Body of pancreas (tissue), 4 donors: ENCODE data around the gene DIPK2B.

Source experiments
- POLR2A ChIP-seq, 3 donors: fragments of 450-650 bp; IDR thresholded peaks; one replicate each; pipeline ENCODE4 v1.6.1; 2016; ENCODE audit warnings: antibody characterized with exemption in 3 of 3, mild to moderate bottlenecking in 2 of 3
- TF ChIP-seq, protein P1 (sequence below), 7 experiments: fragments of 450-650 bp in 4 of 7; fragments of 200-600 bp in 3 of 7; sonication (generic) in 3 of 7; IDR thresholded peaks; one replicate each; pipeline ENCODE4 v1.5.1; 2016 to 2019; ENCODE audit warnings: antibody characterized with exemption in 7 of 7

- TF ChIP-seq, protein P1, sequence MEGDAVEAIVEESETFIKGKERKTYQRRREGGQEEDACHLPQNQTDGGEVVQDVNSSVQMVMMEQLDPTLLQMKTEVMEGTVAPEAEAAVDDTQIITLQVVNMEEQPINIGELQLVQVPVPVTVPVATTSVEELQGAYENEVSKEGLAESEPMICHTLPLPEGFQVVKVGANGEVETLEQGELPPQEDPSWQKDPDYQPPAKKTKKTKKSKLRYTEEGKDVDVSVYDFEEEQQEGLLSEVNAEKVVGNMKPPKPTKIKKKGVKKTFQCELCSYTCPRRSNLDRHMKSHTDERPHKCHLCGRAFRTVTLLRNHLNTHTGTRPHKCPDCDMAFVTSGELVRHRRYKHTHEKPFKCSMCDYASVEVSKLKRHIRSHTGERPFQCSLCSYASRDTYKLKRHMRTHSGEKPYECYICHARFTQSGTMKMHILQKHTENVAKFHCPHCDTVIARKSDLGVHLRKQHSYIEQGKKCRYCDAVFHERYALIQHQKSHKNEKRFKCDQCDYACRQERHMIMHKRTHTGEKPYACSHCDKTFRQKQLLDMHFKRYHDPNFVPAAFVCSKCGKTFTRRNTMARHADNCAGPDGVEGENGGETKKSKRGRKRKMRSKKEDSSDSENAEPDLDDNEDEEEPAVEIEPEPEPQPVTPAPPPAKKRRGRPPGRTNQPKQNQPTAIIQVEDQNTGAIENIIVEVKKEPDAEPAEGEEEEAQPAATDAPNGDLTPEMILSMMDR (IDR thresholded peaks at IDR 0.05) = no peak
- TF ChIP-seq POLR2A (IDR thresholded peaks at IDR 0.05) = no peak
These were observed 43.0 kb downstream of the DIPK2B start for GRCh38 chrX:45157647-45158046.
